ENCODE measurements around the gene ZNF319. TPM values are rescaled to one million over a fixed set of nuclear protein-coding genes. Genes with fewer than 3 reads are reported as not detected.

ZNF319 gene
- 10 to 100 TPM in 1 of 4 donors, 1 to 10 TPM in 3; 4.4 to 16.0 (median 8.0) TPM for total RNA-seq

DNA sequence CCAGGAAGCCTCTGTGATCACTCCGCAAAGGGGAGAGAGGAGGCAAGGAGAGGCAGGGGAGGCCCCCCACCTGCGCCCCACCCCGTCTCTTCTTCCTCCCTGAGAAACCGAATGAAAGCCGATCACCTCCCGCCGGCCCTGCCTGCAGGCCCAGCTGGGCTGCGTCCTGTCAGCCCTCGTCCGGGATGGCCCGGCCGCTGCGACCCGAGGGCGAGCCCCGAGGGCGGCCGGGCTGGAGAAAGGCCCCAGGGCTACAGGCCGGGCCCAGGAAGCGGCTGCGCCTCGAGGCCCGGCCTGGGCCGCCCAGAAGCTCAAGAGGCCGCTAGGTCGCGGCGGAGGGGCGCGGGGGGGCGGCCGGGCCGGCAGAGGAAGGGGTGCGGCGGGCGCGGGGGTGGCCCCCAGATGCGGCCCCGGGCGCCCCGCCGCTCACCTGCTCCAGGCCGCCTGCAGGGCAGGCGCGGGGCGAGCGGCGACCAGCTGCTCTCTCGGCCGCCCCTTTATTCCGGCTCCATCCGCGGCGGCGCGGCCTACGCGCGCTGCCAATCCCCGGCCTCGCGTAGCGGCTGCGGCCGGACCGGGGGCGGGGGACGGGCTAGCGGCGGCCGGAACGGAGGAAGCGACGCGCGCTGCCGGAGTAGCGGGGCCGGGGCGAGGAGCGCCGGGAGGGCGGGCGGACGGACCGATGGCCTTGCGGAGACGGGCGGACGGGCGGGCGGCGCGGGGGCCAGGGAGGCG, at the start of gene ZNF319:
TSS of gene ZNF319 (minus strand) at position 702 of the 735 bp plus-strand sequence. CDS start 2,407 bp downstream, outside the sequence.
- peak; percentile 19 for ATAC-seq

DNA sequence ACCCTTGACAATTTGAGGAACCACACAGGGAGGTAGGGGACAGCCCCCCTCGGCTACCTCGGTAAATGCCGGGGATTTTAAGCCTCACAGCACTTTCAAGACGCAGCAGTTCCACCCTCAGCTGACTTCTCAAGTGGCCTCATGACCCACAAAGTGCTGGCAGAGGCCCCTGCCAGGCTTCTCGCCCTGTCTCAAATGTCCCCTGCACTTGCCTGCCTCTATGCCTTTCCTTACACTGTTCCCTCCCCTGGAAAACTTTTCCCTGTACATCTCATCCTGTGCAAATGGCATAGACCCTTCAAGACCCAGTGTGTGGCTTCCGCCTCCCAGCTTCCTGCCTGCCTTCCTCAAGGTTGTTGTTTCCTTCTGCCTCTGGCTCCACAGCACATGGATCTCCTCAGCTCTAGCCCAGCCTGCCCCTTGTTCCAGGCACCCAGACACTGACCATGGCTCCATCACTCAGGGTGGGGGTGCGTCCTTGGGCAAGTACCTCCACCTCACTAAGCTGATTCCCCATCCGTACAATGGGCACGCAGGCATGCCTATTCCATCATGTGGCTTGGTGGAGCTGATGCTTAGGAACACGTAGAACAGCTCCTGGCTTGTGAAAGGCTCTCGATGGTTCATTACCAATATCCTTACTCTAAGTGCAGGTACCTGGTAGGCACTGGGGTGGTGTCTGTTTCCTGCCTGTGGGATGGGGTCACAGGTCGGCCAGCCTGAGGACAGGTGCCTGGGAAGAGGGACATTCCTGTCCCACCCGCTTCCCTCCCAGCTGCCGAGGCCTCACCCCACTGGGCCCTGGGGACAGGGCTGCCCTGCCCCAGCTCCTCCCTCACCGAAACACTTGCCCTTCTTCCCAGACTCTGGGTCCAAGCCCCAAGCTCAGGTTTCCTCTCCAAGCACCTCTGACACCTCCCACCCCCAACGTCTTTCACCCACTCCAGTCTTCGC, 49.0 kb upstream of the ZNF319 start:
- H3K27ac ChIP-seq: no peak overlapping the region

More for the DNA sequence above, at the start of gene ZNF319:
- 0% methylated on average over 3 of the region's 95 CpGs; no CpG with 5 or more reads in 1 of the 2 donors for WGBS, 2 donors (ENCODE audit: low coverage in 1 of 2)
- H3K27ac ChIP-seq: peak within 1 kb of the TSS; percentile 84 to 92 (median 88)
- peaks cover 0 to 48% of the 10 kb centered on the region in 2 donors for H3K36me3 ChIP-seq
- H3K9me3 ChIP-seq: no peaks in the 10 kb centered on the region
- TF ChIP-seq, protein P1, sequence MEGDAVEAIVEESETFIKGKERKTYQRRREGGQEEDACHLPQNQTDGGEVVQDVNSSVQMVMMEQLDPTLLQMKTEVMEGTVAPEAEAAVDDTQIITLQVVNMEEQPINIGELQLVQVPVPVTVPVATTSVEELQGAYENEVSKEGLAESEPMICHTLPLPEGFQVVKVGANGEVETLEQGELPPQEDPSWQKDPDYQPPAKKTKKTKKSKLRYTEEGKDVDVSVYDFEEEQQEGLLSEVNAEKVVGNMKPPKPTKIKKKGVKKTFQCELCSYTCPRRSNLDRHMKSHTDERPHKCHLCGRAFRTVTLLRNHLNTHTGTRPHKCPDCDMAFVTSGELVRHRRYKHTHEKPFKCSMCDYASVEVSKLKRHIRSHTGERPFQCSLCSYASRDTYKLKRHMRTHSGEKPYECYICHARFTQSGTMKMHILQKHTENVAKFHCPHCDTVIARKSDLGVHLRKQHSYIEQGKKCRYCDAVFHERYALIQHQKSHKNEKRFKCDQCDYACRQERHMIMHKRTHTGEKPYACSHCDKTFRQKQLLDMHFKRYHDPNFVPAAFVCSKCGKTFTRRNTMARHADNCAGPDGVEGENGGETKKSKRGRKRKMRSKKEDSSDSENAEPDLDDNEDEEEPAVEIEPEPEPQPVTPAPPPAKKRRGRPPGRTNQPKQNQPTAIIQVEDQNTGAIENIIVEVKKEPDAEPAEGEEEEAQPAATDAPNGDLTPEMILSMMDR (IDR thresholded peaks at IDR 0.05): no peak
- TF ChIP-seq EP300 (IDR thresholded peaks at IDR 0.05) (no peak), POLR2A (IDR thresholded peaks at IDR 0.05) (no peak), POLR2AphosphoS5 (IDR thresholded peaks at IDR 0.05) (no peak)
- H3K4me1 ChIP-seq: peaks cover 0 to 45% (median 21%) of the 10 kb centered on the region in 3 donors
- H3K4me3 ChIP-seq: peak within 1 kb of the TSS; percentile 72 to 85
- H3K27me3 ChIP-seq: no peaks in the 10 kb centered on the region

DNA sequence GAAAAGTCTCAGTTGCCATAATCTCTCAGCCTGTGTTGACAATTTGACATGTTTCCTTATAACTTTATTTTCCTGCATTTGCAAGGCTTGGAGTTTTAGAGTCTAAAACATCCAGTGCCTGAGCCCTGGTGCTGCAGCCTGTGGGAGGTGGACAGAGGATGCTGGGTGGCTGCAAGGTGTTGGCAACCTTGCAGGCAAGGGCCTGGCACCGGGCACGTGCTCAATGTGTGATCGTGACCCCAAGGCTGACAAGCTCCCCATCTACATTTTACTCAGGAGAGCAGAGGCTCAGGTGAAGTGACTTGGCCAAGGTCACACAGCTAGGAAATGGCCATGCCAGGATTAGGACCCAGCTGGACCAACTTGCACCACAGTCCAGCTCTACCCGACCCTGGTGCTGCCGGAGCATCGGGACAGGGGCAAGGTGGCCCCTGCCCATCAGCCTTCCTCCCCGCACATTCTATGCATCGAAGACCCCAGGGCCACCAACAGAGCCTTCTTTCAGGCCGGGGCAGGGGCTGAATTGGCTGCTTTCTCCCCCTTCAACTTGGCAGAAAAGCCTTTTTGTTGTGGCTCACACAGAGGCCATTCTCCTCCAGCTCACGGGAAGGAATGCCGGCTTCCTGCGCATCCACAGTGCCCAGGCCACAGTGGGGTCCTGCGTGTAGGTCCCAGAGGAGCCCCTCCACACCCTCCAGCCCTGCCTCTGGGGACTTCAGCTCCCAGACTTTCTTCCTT, 48.2 kb upstream of the ZNF319 start:
- H3K27ac ChIP-seq: no peak overlapping the region
- H3K4me3 ChIP-seq: no peak overlapping the region
- no peak for ATAC-seq
- no peaks in the 10 kb centered on the region for H3K27me3 ChIP-seq
- WGBS, 2 donors (ENCODE audit: low coverage in 1 of 2): no CpG with 5 or more reads among the region's 13 CpGs
- peaks cover 0 to 6% (median 0%) of the 10 kb centered on the region in 3 donors for H3K4me1 ChIP-seq
- TF ChIP-seq, protein P1 (IDR thresholded peaks at IDR 0.05): no peak
- no peak for TF ChIP-seq POLR2A (IDR thresholded peaks at IDR 0.05)
- TF ChIP-seq EP300 (IDR thresholded peaks at IDR 0.05): no peak
- TF ChIP-seq POLR2AphosphoS5 (IDR thresholded peaks at IDR 0.05): no peak
- no peaks in the 10 kb centered on the region for H3K9me3 ChIP-seq
- peaks cover 0 to 18% of the 10 kb centered on the region in 2 donors for H3K36me3 ChIP-seq

More for the DNA sequence above, 49.0 kb upstream of the ZNF319 start:
- peaks cover 0 to 9% of the 10 kb centered on the region in 2 donors for H3K36me3 ChIP-seq
- no peaks in the 10 kb centered on the region for H3K9me3 ChIP-seq
- peaks cover 0 to 6% (median 0%) of the 10 kb centered on the region in 3 donors for H3K4me1 ChIP-seq
- H3K27me3 ChIP-seq: no peaks in the 10 kb centered on the region
- ATAC-seq: no peak
- TF ChIP-seq POLR2A (IDR thresholded peaks at IDR 0.05): no peak
- TF ChIP-seq EP300 (IDR thresholded peaks at IDR 0.05): no peak
- TF ChIP-seq POLR2AphosphoS5 (IDR thresholded peaks at IDR 0.05): no peak
- TF ChIP-seq, protein P1 (IDR thresholded peaks at IDR 0.05): no peak
- 58 to 80% methylated on average over 4 to 9 of the region's 17 CpGs for WGBS, 2 donors (ENCODE audit: low coverage in 1 of 2)
- H3K4me3 ChIP-seq: no peak overlapping the region

DNA sequence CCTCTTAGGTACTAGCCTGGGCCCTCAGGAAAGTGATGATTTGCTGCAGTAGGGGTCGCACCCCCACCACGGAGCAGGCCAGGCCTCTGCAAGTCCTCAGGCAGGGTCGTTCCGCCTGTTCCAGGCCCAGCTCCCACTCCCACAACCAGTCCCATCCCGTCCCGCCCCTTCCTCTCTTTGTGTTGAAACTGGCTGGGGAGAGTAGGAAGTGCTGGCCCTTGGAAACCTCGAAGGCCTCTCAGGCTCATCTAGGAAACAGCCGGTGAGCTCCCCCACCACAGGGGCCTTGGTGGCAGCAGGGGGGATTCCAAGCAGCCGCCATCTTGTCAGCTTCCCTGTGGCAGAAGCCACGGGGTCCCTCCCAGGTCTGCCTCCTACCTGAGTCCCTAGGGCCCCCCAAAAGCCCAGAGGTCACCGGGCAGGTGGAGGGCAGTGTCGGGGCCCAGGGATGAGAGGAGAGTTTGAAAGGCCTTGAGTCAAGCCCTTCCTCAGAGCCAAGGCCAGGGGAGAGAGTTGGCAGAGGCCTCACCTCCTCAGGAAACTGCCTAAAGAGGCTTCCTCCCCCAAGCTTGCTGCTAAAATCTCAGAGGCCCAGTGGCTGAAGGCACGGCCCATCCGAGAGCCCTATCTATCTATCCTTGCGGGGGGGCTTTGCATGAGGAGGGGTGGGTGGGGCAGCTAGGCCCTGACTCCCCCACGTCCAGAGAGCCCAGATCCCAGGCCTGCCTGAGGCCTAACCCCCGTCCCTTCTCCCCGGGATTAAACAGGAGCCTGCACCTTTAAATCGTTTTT, 47.3 kb upstream of the ZNF319 start:
- Histone ChIP-seq H3K36me3 (peaks cover 0 to 27% of the 10 kb centered on the region in 2 donors), H3K27me3 (no peaks in the 10 kb centered on the region), H3K27ac (peak overlapping the region in 2 of 4 donors; percentile 24 to 46), H3K4me3 (no peak overlapping the region), H3K9me3 (no peaks in the 10 kb centered on the region), H3K4me1 (peaks cover 0 to 6% (median 0%) of the 10 kb centered on the region in 3 donors)
- 54 to 63% methylated on average over 4 to 7 of the region's 19 CpGs for WGBS, 2 donors (ENCODE audit: low coverage in 1 of 2)
- no peak for TF ChIP-seq POLR2AphosphoS5 (IDR thresholded peaks at IDR 0.05)
- no peak for TF ChIP-seq POLR2A (IDR thresholded peaks at IDR 0.05)
- TF ChIP-seq EP300 (IDR thresholded peaks at IDR 0.05): no peak
- TF ChIP-seq, protein P1 (IDR thresholded peaks at IDR 0.05): no peak
- ATAC-seq: no peak
